Stimulated activated CD8-positive, alpha-beta memory T cell treated with anti-CD3 and anti-CD28 coated beads, Interleukin-7, amount 100 ng/mL, for 1 hour (primary cell): ENCODE data around the gene ABO.
"Not testable (repeated sequence)": the region's sequence is repeated elsewhere in the genome, so short reads cannot be mapped to it uniquely, and the experiment has no call there.

Source experiments
- DNase-seq, 2 donors: peaks; one replicate each; pipeline ENCODE4 v3.0.0-alpha.2; 2020; ENCODE audit warnings: low read depth in 2 of 2

ABO gene

DNA sequence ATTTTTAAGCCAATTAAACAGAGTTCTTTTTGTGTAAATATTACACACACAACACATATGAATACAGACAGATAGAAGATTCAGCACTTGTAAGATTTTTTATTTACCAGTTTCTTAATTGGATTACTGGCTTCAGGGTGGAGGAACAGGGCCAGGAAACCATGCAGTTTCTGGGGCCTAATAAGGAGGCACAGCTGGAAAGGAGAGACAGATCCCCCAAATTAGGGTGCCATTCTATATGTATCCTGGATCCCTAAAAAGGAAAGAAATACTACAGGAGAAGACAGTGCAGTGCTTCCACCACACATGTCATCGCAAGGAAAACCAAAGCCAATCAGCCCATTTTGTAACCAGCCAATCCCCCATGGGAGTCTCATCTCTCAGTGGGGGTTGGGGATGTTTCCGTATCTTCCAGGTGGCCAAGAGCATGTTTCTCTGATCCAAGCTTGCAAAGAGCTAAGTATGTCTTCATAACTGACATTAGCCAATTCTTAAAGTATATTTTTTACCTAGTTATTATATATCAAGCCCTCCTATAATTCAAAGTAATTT lies 15.8 kb upstream of the ABO start:
- no peak for DNase-seq

DNA sequence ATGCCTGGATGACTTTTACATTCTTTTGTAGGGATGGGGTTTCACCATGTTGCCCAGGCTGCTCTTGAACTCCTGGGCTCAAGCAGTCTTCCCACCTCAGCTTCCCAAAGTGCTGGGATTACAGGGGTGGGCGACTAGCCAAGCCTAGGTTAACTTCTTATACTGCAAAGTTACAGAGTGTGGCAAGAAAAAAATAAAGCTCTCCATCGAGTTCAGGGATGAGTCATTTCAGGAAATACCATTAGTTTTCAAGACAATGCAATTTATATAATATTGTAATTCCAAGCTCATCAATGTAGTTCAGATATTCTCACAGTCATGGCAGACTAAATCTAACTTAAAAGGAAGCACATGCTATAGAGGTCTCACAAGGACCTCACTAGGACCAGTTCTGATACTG lies 11.5 kb upstream of the ABO start:
- DNase-seq: no peak

DNA sequence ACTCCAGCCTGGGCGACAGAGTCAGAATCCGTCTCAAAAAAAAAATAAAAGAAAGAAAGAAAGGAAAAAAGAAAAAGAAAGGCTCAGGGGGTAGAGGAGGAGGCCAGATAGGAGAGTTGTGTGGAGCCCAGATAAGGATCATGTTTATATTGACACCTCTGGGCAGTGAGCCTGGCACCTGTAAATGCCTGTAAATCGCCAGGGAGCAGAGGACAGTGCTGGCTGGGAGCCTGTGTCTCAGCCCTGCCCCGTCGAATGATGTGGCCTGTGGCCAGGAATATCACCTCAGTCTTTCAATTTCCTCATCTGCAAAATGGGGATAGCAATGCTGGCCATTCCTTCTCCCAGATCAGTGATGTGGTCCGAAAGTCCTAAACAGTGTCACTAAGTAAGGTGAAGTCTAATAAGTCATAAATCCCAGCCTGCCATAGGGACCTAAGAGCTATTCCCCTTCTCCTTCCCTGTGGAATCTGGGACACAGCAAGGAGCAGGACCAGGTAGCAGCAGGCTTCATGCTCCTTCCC lies 10.3 kb upstream of the ABO start:
- DNase-seq: no peak

DNA sequence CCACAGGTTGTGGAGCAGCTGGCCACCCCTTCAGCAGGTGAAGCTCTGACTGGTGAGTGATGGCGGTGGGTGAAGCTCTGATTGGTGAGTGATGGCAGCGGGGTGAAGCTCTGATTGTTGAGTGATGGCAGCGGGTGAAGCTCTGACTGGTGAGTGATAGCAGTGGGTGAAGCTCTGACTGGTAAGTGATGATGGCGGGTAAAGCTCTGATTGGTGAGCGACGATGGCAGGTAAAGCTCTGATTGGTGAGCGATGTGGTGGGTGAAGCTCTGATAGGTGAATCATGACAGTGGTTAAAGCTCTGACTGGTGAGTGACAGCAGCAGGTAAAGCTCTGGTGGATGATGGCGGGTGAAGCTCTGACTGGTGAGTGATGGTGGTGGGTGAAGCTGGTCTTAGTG lies 9.4 kb upstream of the ABO start:
- no peak for DNase-seq

DNA sequence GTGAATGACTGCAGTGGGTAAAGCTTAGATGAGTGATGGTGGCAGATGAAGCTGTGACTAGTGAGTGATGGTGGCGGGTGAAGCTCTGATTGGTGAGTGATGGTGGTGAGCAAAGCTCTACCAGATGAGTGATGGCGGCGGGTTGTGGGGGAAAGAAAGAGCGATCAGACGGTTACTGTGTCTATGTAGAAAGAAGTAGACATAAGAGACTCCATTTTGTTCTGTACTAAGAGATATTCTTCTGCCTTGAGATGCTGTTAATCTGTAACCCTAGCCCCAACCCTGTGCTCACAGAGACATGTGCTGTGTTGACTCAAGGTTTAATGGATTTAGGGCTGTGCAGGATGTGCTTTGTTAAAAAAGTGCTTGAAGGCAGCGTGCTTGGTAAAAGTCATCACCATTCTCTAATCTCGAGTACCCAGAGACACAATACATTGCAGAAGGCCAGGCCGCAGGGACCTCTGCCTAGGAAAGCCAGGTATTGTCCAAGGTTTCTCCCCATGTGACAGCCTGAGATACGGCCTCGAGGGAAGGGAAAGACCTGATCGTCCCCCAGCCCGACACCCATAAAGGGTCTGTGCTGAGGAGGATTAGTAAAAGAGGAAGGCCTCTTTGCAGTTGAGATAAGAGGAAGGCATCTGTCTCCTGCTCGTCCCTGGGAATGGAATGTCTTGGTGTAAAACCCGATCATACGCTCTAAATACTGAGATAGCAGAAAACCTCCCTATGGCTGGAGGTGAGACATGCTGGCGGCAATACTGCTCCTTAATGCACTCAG lies 8.4 kb upstream of the ABO start:
- DNase-seq: not testable (repeated sequence)

DNA sequence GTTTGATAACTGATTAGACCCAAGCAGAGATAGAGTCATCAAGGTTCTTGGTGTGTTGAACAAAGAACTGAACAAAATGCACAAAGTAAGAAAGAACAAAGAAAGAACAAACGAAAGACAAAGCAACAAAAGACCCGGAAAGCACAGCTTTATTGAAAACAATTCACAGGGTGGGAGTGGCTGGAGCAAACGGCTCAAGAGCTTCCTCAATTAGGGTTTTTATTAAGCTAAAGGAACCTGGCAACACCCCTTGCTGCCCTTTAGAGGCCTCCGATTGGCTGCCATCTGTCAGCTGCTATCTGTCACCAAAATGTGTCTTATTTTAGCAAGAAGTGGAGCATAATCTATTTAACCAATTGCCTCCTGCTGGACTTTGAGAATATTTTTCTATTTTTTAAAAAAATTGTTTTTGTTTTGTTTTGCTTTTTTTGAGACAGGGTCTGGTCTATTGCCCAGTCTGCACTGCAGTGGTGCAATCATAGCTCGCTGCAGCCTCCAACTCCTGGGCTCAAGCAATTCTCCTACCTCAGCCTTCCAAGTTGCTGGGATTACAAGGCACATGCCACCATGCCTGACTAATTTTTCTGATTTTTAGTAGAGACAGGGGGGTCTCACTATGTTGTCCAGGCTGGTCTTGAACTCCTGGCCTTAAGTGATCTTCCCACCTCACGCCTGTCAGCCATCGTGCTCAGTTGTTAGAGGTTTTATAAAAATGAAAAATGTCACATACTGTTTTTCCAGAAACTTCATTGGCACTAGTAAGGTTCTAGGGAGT lies 7.7 kb upstream of the ABO start:
- DNase-seq: no peak

DNA sequence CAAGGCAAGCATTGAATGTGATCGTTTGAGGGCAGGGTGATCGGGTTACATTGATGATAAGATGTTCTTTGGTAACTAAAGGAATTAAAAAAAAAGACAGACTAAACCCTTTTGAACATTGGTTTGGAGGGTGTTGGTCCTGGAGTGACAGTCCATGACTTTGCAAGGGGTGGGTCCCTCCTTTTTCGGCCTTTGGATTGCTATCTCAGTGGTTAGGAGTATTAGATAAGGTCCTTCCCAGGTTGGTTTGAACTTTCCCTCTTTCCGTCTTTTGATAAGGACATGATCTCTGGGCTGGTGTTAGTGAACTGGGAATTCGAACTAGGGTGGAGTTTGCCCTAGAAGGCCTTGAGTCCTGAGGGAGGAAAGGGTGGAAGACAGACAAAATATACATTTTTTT lies 5.4 kb upstream of the ABO start:
- DNase-seq: no peak

DNA sequence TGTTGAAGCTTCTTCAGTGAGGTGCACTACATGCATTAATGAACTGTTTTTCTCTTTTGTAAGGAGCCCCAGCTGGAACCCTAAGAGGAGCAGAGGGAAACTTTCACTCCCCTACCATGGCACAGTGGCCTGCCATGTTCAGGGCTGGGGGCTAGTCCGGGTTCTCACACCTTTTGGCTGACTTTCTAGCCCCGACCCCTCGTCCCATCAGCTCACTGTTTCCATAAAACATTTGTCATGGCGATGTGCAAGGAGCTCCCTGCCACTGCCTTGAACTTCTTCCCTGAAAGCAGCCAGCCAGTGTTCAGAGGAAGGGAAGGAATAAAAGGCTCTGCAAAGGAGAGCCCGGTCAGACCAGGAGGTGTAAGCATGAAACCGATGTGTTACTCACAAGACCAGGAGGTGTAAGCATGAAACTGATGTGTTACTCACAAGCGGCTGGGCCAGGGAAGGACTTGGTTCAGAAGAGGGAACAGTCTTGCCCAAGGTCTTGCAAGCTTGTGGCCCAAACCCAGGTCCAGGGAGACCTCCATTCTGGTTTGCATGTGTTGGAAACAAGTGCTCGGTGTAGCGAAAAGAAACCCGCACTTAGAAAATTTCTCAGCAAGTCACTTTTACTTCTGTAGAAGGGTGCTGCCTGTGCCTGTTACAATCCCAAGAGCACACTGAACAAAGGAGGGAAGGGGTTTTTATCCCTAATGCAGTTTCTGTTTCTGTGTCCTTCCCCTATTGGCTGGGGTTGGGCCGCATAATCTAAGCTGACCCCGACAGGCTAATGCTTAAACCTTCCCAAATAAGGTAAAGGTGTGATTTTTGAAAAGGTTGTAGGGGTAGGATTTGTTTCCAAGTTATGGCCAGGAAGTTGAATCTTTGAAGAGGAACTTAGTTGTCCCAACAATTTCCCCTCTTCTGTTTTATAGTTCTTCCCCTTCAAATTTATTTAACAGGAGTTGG lies 3.4 kb upstream of the ABO start:
- DNase-seq: no peak

DNA sequence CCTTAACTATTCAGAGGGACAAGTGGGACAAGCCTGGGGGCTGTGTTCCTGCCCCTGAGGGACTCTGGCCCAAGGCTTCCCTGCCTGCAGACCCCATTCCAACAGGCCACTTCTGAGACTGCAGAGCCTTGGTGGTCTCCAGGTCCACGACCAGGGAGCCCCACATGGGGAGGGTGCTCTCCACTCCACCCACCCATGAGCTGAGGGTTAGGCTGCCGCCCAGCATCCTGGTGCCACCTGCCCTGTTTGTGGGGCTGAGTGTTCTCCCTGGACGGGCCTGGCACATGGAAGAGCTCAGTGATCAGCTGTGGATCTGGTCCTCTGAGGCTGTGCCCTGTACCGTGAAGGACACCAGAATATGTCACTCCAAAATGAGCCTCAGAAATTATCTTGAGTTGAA lies 2.5 kb upstream of the ABO start:
- no peak for DNase-seq

DNA sequence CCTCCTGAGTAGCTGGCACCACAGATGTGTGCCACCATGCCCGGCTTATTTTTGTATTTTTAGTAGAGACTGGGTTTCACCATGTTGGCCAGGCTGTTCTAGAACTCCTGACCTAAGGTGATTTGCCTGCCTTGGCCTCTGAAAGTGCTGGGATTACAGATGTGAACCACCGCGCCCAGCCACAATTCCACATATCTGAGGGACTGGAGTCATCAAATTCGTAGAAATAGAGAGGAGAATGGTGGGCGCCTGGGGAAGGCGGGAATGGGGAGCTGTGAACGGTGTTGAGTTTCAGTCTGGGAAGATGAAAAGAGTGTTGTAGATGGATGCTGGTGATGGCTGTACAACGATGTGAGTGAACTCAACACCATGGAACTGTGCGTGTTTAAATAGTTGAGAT lies 1.9 kb upstream of the ABO start:
- DNase-seq: no peak

DNA sequence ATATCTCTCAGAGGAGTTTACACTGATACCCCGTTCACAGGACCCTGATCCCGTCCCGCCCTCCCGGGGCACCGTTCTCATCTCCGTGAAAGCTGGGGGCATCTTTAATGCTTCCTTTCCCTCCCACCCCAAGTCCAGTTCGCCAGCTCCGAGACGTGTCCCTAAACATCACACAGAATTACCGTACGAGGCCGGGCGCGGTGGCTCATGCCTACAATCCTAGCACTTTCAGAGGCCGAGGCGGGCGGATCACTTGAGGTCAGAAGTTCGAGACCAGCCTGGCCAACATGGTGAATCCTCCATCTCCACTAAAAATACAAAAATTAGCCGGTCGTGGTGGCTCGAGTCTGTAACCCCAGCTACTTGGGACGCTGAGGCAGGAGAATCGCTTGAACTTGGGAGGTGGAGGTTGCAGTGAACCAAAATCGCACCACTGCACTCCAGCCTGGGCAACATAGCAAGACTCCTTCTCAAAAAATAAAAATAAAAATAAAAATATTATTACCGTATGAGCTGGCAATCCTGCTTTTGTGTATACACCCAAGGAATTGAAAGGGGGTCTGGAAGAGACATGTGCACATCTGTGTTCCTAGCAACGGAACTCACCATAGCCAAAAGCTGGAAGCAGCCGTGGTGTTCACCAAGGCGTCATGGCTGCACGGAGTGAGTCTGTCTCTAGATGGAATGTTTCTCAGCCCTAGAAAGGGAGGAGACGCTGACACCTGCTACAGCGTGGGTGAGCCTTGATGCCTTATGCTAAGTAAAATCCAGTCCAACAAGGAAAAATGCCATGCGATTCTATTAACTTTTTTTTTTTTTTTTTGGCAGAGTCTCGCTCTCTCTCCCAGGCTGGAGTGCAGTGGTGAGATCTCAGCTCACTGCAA lies 1.2 kb upstream of the ABO start:
- DNase-seq: no peak

DNA sequence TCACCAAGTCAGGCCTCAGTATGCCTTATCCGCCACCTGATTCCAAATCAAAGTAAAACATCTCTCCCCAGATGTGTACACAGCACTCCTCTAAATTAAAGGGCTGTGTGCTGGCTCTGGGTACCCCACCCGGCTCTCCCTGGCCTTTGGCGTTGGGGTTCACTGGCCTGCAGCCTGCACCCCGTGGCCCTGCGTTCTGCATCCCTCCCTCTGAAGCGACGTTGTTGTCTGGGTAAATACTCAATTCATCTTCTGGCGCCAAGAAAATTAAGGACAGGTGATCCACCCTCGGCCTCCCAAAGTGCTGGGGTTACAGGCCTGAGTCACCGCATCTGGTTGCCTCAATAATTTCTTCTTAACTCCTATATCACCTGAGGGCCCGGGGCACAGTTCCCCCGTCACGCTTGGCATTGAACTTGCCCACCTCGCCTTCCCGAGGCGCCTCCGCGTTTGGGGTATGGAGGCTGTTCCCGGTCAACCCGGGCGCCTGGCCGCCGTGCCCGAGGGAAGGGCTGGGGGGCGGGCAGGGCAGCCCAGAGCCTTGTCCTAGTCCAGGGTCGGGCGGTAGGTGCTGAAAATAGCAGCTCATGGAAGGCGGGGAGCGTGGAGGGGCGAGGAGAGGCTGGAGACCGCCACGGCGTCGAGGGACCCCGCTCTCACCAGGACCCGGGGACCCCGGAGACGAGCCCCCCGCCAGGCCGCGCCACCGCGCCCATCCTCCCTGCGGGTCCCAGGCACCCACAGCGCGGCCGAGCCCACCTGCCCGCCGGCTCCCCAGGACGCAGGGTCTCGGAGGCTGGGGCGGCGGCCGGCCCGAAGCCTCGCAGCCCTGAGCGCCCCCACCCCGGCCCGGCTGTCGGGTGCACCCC lies 531 bp downstream of the ABO start:
- DNase-seq: no peak

DNA sequence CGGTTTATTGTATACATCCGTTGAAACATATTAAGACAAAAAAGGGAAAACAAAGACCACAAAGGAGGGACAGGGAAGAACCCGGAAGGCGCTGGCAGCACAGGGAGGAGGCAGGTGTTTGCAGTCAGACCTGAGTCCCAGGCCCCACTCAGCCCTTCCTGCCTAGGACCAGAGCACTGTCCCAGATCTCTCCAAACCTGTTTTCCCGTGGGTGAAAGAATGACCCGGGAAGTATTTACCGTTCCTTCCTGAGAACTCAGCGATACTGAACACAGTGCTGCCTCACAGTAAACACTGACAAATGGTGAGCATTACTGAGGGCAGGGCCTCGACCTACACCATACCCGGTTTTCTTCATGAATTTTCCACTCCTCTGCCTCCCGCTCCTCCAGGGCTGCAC lies 1.2 kb downstream of the ABO start:
- no peak for DNase-seq

DNA sequence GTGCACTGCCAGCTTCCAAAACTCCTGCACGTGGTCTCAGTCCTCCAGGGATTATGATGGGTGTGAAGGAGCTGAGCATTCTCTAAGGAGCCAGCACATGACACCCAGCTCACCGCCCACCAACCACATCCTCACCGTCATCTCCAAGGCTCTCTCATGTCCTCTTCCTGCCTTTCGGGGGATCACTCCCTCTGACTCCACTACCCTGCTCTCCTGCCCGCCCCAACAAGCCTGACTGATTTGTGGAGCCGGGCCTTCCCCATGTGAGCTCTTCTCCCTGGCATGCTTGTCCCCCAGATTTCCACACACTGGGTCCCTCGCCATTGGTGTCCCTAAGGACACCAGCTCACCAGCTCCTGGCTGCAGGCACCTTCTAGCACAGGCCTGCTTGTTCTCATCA lies 1.9 kb downstream of the ABO start:
- DNase-seq: no peak

DNA sequence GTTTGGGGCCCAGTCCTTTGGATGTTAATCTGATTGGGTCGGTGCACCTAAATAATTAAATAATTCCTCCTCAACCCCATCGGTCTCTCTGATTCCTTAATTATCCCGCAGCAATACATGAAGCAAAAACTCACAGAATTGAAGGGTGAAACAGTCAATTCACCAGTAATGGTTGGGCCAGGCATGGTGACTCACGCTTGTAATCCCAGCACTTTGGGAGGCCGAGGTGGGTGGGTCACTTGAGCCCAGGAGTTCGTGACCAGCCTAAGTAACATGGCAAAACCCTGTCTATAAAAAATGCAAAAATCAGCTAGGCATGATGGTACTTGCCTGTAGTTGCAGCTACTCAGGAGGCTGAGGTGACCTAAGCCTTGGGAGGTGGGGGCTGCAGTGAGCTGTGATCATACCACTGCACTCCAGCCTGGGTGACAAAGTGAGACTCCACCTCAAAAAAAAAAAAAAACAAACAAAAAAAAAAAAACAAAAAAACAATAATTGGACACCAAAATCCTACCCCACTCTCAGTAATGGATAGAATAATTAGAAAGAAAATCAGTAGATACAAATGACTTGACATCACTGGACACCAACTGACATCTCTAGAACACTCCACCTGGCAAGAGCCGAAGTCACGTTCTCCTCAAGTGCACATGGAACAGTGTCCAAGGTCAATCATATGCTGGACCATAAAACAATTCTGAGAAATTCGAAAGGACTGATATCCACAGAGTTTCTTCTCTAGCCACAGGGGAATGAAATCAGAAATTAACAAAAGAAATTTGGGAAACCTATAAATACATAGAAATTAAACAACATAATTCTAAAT lies 5.3 kb downstream of the ABO start:
- DNase-seq: no peak

DNA sequence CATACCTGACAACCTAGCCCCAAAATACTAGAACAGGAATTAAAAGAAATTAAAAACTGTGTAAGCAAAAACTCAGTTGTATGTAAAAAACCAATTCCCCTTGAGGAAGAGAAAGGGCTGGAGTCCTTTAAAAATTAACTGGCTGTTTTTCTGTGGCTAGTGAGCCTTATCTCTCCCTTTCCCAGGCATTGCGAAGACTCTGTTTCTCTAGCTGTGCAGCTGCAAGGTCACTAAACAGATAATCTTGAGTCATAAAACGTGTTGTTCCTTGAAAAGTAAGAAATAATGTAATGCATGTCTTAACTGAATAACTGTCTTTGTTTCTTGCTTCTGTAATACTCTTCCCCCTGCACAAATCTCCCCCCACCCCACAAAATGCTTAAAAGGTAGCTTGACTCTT lies 5.9 kb downstream of the ABO start:
- DNase-seq: not testable (repeated sequence)

DNA sequence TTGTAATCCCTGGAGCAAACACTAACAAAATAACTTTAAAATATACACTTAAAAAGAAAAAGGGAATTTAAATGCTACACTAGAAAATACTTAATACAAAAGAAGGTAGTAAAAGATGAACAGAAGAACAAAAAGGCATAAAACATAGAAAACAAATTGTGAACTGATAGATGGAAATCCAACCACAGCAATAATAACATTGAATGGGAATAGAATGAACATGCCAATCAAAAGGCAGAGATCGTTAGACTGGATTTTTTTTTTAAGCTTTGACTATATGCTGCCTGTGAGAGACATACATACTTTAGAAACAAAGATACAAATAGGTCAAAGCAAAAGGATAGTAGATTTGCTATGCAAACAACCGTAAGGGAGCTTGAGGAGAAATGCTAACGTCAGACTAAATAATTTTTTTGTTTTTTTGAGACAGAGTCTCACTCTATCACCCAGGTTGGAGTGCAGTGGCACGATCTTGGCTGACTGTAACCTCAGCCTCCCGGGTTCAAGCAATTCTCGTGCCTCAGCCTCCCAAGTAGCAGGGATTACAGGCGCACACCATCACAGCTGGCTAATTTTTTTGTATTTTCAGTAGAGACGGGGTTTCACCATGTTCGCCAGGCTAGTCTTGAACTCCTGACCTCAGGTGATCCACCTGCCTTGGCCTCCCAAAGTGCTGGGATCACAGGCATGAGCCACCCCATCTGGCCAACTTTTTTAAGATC lies 6.5 kb downstream of the ABO start:
- DNase-seq: no peak

DNA sequence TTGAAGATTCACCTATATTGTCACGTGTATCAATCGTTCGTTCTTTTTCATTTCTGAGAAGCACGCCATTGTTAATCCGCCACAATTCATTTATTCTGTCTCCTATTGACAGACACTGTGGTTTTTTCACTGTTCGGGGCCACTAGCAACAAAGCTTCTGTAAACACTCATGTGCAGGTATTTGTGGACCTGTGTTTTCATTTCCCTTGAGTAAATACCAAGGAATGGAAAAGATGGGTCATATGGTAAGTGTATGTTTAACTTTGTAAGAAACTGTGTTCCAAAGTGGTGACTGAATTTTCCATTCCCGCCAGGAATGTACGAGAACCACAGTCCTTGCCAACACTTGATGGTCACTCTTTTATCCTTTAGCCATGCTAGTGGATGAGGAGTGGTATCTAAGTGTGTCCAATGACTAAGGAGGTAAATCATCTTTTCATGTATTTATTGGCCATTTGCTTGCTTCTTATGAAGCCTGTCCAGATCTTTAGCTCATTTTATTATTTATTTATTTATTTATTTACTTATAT lies 10.7 kb downstream of the ABO start:
- DNase-seq: no peak
